NCI-H524 treated with DMSO at 0.1 percent for 48 hours (cell line): ENCODE results near the gene NME5.

Experiments used
- DNase-seq: peaks from one replicate; lab custom pipeline; 2025; lab: John Stamatoyannopoulos, UW

The NME5 gene

DNA sequence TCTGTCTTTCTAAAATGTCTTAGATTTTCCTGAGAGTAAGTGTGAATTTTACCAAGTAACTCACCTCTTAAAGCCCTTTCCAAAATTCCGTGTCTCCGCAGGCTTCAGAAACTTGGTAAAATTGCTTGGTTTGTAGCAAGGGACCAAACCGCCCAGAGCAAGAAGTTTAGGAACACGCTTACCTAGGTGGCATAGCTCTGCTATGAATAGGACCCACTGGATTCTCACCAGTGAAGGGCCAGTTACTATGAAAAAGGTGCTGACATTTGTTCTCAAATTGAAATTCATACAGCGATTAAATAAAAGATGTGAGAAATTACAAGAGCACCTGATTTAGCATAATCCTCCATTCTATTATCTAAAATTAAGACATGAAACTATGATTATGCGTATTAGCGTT is 6.7 kb downstream of the NME5 start:
- DNase-seq: no peak

DNA sequence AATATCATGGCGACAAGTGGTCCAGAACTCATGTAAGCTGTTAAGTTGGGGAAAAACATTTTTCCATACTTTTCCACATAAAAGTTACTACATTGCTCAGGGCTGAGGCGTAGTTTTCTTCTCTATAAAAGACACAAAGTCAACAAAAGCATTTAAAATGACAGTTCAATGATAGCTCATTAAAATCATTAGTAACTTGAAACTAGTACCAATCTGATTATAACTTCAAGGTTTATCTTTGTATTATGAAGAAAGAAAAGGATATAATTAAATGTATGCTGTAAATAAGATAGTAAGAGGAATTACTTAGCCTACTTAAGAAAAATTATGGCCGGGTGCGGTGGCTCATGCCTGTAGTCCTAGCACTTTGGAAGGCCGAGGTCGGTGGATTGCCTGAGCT is 9.9 kb downstream of the NME5 start:
- no peak for DNase-seq

DNA sequence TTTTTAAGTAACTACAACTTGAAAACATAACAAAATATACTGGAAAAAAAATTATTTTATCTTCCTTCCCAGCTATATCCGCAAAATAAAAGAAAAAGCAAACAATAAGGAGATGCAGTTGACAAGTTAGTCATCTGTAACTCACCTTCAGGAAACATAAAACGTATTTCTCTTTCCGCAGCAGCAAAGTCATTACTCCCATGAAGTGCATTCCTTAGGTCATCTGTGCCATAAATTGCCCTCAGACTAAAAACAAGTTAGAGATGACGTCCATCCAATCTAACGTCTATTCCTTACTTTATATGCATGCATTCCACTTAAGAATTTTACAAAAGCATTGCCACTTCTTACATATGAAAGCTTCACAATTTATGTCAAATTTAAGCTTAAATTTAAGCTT is 10.9 kb downstream of the NME5 start:
- no peak for DNase-seq

DNA sequence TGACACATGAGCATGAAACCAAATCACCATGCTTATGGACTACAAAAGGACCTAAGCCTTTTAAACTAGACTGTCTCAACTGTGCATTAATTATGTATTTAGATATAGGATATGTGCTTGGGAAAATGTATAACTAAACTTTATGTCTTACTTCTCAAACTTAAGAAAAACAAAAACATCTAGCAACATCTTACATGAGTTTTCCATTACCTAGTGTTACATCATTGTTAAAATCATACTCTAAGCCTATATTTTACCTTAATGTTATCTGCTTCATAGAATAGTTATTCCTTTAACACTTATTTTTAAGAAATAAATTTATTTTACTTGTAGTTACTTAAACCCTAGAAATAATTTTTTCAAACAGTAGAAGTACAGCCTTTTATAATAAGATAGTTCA is 24.0 kb downstream of the NME5 start:
- no peak for DNase-seq

DNA sequence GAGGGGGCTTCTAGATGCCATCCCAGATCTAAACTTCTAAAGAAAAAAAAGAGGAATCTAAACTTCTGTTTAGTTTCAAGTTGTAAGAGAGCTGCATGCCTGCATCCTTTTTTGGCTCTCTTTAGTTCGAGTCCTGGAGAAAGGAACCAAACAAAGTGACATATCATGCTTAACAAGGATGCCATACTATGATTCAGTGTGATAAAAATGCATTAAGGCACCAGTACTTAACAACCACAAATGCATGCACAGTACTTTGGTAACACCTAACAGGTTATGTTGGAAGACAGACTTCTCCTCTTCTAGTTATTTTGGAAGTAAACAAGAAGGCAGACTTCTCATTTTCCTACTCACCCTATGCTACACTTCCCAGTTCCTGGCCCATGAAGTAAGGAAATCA is 27.3 kb downstream of the NME5 start:
- DNase-seq: no peak

DNA sequence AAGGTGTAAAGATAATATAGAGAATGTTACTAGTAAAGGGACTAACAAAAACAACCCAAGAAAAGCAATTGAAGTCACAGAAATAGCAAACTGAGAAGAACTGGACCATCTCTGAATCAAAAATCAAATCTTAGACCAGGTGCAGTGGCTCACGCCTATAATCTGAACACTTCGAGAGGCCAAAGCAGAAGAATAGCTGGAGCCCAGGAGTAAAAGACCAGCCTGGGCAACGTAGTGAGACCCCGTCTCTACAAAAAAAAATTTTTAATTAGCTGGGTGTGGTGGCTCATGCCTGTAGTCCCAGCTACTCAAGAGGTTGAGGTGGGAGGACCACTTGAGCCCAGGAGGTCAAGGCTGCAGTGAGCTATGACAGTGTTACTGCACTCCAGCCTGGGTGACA is 28.0 kb downstream of the NME5 start:
- no peak for DNase-seq

DNA sequence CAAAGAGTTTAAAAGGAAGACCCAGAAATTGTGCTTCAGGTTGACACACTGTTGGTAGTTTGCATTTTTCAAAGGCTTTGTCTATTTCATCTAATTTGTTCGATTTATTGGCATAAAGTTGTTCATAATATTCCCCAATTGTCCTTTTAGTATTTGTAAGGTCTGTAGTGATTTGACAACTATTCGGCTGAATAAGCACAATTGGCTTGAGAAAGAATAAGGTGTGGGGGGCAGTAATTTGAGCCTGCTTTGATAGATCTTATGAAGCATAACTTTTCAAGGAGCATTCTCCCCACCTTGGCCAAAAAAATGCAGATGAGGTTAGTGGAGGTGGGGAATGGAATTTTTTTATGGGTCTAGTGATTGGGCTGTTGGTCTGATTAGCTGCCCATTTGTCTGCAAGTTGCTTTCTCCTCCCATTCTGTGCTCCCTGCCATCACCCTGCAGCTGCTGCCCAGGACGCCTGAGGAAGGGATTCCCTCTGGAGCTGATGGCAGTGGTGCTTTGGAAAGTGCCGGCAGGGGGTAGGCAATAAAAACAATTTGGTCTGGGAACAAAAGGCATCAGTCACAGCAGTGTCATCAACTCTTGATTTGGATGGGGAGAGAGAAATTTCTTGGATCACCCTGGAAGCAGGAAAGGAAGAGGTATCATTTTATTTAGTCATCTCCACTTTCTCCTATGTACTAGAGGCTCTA is 28.8 kb downstream of the NME5 start:
- DNase-seq: no peak

DNA sequence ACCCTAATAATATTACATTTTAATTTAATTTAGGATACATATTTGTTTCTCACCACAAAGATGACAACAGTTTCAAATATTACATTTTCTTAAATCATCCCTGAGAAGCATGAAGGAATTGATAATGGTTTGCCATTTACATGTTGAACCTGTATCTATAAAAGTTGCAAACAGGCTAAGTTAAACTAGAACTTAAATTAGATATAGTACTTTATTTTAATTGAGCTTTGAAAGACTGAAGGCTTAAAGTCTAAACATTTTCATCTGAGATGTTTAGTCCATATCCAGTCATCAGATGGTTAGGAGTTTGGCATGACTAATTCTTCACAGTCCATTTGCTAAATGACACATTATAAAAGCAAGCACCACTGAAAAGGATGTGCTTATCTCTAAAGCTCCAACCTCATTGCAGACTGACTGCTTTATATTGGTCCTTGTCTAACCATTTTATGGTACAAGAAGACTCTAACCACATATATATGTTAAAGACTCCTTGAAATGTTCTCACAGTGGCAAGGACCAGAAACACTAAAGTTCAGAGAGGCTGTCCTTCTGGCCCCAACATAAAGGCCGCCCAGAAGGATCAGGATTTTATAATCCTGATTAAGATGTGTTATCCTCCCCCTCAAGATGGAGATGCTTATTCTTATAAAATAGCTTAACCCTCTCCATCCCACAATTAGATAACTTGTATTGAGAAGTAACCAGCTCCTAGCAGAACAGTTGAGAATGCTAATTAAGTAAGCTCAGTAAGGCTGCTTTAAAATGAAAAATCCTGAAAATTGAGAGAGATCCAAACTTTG is 29.6 kb downstream of the NME5 start:
- DNase-seq: no peak

DNA sequence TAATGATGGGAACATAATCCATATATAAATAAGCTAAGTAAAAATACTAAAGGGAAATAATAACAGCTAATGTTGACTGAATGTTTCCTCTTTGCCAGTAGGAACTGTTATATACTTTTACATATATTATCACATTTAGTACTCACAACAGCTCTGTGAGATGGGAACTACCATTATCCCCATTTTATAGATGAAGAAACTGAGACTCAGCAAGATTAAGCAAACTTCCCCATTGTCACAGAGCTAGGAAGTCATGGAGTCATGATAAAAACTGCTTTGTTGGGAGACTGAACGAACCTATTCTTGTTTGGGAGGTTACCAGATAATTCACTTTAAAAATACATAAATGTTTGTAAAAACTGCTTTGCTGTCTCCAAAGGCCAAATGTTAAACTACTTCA is 32.0 kb downstream of the NME5 start:
- DNase-seq: no peak

DNA sequence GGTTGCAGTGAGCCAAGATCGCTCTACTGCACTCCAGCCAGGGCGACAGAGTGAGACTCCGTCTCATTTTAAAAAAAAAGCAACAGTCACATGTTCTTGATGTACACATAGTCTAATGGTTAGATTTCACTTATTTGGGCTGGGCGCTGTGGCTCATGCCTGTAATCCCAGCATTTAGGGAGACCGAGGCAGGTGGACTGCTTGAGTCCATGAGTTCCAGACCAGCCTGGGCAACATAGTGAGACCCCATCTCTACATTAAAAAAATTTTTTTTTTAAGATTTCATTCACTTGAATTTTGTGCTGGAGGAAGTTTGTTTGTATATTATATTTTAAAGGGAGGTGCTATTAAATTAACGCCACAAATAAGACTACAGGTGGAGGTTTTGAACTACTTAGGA is 33.5 kb downstream of the NME5 start:
- no peak for DNase-seq

DNA sequence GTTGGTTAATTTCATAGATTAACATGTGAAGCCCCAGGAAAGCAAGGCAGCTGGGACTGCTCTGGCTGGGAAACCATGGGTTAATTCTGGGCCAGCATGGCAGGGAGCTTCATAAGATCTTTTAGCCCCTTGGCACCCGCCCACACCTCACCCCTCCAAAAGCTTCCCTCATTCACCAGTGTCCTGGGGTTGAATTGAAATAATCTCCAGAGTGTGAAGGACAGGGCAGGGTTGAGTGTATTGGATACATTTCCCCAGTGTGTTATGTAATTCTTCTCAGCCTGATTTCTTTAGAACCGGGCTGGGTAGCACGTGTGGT is 36.0 kb downstream of the NME5 start:
- DNase-seq: no peak

DNA sequence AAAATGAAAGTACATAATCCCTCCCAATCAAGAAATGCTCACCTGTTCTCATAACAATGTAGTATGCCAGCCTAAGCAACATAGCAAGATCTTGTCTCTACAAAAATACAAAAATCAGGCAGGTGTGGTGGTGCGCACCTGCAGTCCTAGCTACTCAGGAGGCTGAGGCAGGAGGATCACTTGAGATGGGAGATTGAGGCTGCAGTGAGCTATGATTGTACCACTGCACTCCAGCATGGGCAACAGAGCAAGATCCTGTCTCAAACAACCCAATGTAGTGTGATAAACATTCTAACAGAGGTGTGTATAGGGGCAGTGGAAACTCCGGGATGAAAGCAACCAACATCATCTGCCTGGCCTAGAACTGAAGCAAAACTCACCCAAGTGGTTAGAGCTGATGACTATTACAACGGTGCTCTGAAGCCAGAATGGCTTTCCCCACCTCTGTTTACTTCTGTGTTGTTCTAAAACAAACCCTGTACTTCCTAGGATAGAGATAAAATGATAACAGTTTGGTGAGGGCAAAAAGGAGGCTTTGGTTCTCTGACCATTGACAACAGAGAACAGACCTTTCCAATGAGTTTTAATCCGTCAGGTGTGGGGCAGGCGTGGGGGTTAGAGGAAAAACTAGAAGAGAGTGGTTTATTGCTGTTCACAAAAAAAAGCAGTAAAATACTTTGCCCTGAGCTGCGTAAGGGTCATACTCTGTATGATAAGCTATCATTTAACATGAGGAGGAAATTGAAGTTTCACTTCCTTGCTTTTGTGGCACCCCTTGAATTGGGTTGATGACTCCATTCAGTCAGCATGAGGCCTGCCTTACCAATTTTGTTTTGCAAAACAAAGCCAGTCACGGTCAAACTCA is 36.5 kb downstream of the NME5 start:
- no peak for DNase-seq

DNA sequence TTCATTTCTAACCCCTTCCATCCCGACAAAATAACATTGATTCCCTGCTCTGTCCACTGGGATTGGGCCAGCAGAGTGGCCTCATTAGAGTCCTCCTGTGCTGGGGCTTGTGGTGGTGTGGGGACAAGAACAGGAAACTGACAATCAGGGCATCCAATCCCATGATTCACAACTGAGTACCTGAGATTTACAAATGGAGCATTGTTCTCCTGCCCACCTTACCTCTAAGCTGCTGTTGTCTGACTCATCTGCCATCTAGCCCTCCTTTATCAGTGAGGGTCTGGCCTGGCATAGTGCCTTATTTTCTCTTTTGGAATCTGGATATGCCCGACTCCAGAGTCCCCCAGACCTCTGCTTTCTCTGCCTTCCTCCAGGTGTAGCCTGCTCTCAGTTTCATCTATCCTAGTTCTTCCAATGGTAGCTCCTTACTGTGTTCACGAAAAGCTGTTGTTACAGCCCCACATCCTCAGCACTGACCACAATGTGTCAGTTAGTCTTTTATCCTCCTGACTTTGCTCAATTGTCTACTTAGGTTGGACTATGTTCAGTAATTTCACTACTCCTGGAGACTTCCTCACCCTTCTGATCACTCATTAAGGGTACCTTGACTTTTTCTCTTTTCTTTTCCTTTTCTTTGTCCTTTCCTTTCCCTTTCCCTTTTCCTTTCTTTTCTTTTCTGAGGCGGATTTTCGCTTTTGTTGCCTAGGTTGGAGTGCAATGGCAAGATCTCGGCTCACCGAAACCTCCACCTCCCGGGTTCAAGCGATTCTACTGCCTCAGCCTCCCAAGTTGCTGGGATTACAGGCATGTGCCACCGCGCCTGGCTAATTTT is 42.0 kb downstream of the NME5 start:
- DNase-seq: no peak

DNA sequence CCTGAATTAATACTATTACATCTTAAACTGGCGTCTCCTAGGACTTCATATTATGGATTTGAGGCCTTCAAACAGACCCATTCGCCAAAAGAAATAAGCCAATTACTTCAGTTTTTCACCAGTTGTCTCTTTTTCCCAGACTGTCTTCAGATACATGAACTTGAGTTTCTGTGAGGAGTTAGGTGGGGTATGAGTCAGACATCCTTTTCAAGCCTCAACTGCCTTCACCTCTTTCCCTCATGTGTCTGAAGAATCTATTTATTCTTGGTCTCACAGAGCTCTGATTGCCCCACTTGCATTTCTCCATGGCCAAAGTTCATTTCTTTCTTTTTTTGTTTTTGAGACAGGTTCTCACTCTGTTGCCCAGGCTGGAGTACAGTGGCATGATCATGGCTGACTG is 42.9 kb downstream of the NME5 start:
- no peak for DNase-seq

DNA sequence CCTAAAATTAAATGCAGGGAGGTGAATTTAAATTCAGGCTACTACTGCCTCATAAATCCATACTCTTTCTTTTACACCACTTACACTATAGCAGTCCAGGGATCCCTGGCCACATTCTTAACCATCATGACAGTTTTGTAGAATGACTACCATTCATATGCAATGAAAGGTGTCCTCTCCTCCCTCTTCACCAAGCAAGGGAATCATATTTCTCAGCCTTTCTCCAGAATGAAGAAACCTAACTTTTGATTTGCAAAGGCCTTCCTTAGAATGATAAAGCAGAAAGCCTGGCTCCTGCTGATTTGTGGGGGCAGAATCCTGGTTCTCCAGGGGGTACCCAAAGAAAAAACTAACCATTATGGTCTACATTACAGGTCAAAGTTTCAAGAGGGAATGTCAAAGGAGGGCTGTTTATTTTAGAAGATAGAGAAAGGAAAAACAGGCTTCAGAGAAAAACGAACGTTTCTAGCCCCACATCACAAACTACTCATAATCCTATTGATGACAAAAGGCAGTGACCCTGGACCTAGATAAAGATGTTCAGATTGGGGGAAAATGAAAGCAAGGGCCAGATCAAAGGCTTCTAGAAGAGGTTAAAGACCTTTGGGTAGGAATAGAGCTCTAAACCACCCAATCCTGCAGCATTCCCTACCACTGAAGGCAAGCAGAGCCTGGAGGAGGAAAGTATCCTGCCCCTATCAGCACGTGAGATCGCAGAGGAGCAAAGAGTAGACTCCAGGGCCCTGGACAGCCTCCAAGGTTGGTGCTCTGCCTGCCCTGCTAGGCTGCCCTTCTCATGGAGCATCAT is 43.9 kb downstream of the NME5 start:
- no peak for DNase-seq

DNA sequence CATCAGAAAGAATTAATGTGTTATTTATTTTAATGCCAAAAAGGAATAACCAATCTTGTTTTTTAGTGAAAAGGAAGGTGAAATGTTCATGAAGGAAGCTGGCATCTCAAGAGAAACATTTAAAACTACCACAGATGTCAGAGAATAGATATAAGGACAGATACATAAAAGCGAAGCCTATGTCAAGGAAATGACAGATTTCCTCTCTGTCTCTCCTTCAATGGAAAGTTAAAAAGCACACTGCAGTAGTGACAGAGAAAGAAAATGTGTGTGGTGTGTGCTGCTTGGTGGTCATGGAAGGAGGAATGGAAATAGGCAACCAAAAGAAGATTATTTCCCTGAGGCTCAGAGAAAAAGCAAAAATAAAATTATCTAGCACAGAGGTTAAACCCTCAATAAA is 46.2 kb downstream of the NME5 start:
- DNase-seq: no peak

DNA sequence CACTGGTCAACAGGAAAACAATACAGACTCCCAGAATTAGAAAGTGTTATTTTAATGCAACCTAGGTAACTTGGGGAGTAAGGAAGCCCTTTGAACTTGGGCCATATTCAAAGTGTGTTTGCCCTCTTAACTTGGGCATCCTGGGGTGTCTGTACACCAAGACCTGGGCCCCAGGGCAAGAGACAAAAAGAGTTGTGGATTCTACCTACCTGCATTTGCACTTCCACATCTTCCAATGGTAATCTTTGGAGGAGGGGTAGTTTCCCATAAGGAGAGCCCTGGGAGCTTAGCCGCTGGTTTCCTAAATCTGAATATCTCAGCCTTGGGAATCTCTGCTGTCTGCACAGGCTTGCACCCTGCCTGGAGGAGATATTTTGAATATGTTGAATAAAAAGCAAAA is 46.9 kb downstream of the NME5 start:
- no peak for DNase-seq

DNA sequence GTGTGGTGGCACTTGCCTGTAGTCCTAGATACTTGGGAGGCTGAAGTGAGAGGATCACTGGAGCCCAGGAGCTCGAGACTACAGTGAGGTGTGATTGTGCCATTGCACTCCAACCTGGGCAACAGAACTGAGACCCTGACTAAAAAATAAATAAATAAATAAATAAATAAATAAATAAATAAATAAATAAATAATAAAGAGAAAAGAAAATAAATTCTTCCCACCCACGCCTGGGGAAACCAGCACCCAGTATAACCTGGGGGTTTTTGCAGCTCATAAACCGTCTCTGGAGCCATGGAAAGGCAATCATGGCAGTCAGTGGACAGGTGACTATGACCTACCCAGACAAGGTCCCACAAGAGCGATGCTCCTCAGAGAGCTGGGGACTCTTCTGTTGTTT is 47.5 kb downstream of the NME5 start:
- DNase-seq: no peak

DNA sequence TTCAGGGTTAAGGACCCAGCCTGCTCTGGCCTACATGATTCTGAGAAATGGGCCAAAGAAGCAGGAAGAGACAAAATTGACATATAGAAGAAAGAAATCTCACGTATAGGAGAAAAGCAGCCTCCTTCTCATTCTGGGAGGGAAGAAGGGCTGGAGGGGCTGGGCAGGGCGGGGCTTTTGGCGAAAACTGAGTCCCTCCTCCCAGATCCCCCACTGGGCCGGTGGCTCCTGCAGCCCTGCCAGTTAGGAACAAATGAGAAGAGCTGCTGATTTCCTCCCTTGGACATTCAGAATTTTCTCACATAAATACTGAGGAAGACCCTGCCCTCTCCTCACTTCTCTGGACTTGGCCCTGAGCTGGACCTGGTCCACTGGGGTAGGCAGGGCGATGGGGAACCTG is 55.5 kb downstream of the NME5 start, which contains the start of gene WNT8A:
WNT8A (plus strand) TSS at position 332 of the 400 bp plus-strand sequence. CDS start 95 bp downstream, outside the sequence.
- no peak for DNase-seq

DNA sequence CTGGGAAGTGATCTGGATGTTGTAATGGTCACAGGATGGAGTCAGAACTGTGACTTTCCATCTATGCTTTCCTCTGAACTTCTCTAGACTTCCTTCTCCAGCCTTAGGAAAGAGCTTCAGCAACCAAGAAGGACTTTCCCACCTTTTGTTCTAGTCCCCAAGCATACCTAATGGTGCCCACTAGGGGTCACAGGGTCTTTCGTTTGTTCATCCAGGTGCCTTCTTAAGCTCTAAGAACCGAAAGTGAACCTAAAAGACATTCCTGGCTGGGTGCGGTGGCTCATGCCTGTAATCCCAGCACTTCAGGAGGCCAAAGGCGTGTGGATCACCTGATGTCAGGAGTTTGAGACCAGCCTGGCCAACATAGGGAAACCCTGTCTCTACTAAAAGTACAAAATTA is 57.2 kb downstream of the NME5 start:
- no peak for DNase-seq

DNA sequence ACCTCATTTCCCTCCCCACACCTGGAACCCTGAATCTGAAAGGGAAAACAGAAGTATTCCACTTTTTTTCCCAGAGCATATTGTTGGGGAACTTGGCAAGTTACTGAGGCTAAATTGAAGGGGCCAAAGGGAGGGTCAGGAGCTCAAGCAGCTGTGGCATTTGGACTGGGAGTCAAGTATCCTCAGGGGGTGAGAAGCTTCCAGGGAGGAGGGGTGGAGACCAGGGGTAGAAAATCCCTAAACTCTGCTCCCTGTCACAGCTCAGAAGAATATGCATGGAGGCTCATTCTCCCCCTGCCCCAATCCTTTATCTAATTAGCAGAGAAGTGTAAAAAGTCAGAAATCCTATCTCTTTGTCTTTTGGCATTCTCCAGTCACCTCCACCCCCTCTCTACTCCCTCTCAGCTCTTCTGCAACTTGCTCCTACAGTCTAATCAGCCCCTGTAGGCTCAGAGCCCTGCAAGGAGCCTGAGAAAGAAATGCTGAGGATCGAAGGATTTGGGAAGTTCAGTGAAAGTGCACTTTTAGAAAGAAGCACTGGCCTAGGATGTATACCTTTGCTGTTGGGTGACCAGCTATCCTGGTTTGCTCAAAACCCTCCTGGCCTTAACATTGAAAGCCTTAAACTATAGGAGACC is 61.1 kb downstream of the NME5 start:
- DNase-seq: no peak
